OCI-LY1 (cell line): ENCODE measurements around the gene FBN1.

Source experiments
- H2AFZ ChIP-seq: fragments of 200-600 bp; sonication (generic), shearing (Covaris generic); 2 replicates; pipeline ENCODE4 v1.6.0; 2014; ENCODE audit warnings: antibody characterized with exemption, mild to moderate bottlenecking, low read length
- H3F3A ChIP-seq: fragments of 200-600 bp; sonication (generic), shearing (Covaris generic); 2 replicates; pipeline ENCODE4 v1.6.0; 2014; ENCODE audit warnings: mild to moderate bottlenecking, antibody characterized with exemption, low read length, moderate library complexity; ENCODE audit not compliant: insufficient read depth
- H3K27ac ChIP-seq: fragments of 200-600 bp; sonication (generic); 2 replicates; pipeline ENCODE4 v1.5.1; 2014; ENCODE audit warnings: low read length, mixed run types, mild to moderate bottlenecking, low read depth; ENCODE audit not compliant: poor library complexity, severe bottlenecking
- H3K27me3 ChIP-seq: fragments of 200-600 bp; sonication (generic); 2 replicates; pipeline ENCODE4 v1.6.0; 2014; ENCODE audit warnings: antibody characterized with exemption, mild to moderate bottlenecking, low read length, moderate library complexity; ENCODE audit not compliant: insufficient read depth
- H3K36me3 ChIP-seq: fragments of 200-600 bp; sonication (generic); 2 replicates; pipeline ENCODE4 v1.6.1; 2014; ENCODE audit warnings: mild to moderate bottlenecking, antibody characterized with exemption, low read length, moderate library complexity, mixed read lengths; ENCODE audit not compliant: insufficient read depth
- H3K4me1 ChIP-seq: fragments of 200-600 bp; sonication (generic); 2 replicates; pipeline ENCODE4 v1.5.1; 2014; ENCODE audit warnings: mild to moderate bottlenecking, low read length, moderate library complexity; ENCODE audit not compliant: insufficient read depth, severe bottlenecking
- H3K4me2 ChIP-seq: fragments of 200-600 bp; sonication (generic), shearing (Covaris generic); 2 replicates; pipeline ENCODE4 v1.6.1; 2014; ENCODE audit warnings: low read length
- H3K4me3 ChIP-seq: fragments of 200-600 bp; sonication (generic); 2 replicates; pipeline ENCODE4 v1.5.1; 2014; ENCODE audit warnings: low read length, low read depth, mild to moderate bottlenecking, mixed read lengths; ENCODE audit not compliant: poor library complexity, severe bottlenecking
- H3K79me2 ChIP-seq: fragments of 200-600 bp; shearing (Covaris generic); 2 replicates; pipeline ENCODE4 v1.6.1; 2016; ENCODE audit warnings: mixed run types, low read length, mixed read lengths; ENCODE audit not compliant: insufficient read depth
- H3K9ac ChIP-seq: fragments of 200-600 bp; sonication (generic), shearing (Covaris generic); 2 replicates; pipeline ENCODE4 v1.6.1; 2014; ENCODE audit warnings: mild to moderate bottlenecking, low read length, mixed read lengths
- H3K9me2 ChIP-seq: fragments of 200-600 bp; sonication (generic), shearing (Covaris generic); 2 replicates; pipeline ENCODE4 v1.6.1; 2014; ENCODE audit warnings: low read depth, mild to moderate bottlenecking, low read length, mixed read lengths
- H3K9me3 ChIP-seq: fragments of 200-600 bp; shearing (Covaris generic); 2 replicates; pipeline ENCODE4 v1.6.1; 2014; ENCODE audit warnings: low read length, mixed read lengths
- H4K20me1 ChIP-seq: fragments of 200-600 bp; sonication (generic), shearing (Covaris generic); 2 replicates; pipeline ENCODE4 v1.6.0; 2016; ENCODE audit warnings: mild to moderate bottlenecking, low read length; ENCODE audit not compliant: insufficient read depth
- EZH2 ChIP-seq: fragments of 200-600 bp; sonication (generic), shearing (Covaris generic); IDR thresholded peaks from 2 replicates; pipeline ENCODE4 v1.8.0; 2017; ENCODE audit warnings: borderline replicate concordance, mixed run types, mild to moderate bottlenecking, antibody characterized with exemption, low read length, moderate library complexity, mixed read lengths
- TF ChIP-seq, protein P1 (sequence below): fragments of 200-600 bp; sonication (generic), shearing (Covaris generic); IDR thresholded peaks from 2 replicates; pipeline ENCODE4 v1.5.1; 2017; ENCODE audit warnings: mild to moderate bottlenecking, antibody characterized with exemption, low read length, moderate library complexity, mixed read lengths

FBN1 gene

DNA sequence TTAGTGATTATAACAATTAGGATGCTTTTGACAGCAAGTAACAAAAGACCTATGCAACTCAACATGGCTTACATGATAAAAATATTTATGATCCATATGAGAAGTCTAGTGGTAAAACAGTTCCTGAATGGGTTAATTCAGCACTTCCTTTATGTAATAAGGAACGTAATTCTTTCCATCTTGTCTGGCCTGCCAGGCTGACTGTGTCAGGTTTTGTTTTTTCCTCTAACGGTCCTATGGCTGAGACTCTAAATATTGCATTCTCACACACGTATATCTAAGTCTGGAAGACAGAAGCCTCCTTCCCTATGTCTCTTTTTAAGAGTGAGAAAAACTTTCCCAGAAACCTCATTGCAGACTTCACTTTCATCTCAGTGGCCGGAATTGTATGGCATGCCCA, 263.6 kb downstream of the FBN1 start:
- no peak overlapping the region for H3K4me2 ChIP-seq
- no peaks in the 10 kb centered on the region for H3F3A ChIP-seq
- TF ChIP-seq, protein P1, sequence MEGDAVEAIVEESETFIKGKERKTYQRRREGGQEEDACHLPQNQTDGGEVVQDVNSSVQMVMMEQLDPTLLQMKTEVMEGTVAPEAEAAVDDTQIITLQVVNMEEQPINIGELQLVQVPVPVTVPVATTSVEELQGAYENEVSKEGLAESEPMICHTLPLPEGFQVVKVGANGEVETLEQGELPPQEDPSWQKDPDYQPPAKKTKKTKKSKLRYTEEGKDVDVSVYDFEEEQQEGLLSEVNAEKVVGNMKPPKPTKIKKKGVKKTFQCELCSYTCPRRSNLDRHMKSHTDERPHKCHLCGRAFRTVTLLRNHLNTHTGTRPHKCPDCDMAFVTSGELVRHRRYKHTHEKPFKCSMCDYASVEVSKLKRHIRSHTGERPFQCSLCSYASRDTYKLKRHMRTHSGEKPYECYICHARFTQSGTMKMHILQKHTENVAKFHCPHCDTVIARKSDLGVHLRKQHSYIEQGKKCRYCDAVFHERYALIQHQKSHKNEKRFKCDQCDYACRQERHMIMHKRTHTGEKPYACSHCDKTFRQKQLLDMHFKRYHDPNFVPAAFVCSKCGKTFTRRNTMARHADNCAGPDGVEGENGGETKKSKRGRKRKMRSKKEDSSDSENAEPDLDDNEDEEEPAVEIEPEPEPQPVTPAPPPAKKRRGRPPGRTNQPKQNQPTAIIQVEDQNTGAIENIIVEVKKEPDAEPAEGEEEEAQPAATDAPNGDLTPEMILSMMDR = no peak
- TF ChIP-seq EZH2 = no peak
- H3K27ac ChIP-seq = no peak overlapping the region
- H2AFZ ChIP-seq = no peak overlapping the region
- H3K9me2 ChIP-seq = 0 out of 2 replicates have a peak, but pooled peaks cover 2% of the 10 kb centered on the region
- H4K20me1 ChIP-seq = no peaks in the 10 kb centered on the region
- H3K4me1 ChIP-seq = no peaks in the 10 kb centered on the region
- no peaks in the 10 kb centered on the region for H3K9me3 ChIP-seq
- H3K27me3 ChIP-seq = no peaks in the 10 kb centered on the region
- no peak overlapping the region for H3K9ac ChIP-seq
- H3K36me3 ChIP-seq = no peaks in the 10 kb centered on the region
- H3K79me2 ChIP-seq = no peaks in the 10 kb centered on the region
- no peak overlapping the region for H3K4me3 ChIP-seq

DNA sequence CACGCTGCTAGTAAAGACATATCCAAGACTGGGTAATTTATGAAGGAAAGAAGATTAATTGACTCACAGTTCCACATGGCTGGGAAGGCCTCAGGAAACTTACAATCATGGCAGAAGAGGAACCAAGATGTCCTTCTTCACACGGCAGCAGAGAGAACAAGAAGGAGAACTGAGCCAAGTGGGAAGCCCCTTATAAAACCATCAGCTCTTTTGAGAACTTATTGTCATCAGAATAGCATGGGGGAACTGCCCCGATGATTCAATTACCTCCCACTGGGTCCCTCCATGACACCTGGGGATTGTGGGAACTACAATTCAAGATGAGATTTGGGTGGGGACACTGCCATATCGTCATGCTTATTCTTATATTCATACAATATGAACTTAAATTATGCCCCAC, 265.3 kb downstream of the FBN1 start:
- no peak overlapping the region for H3K9ac ChIP-seq
- H3K79me2 ChIP-seq = no peaks in the 10 kb centered on the region
- H3K9me2 ChIP-seq = 0 out of 2 replicates have a peak, but pooled peaks cover 2% of the 10 kb centered on the region
- H2AFZ ChIP-seq = no peak overlapping the region
- no peak overlapping the region for H3K4me3 ChIP-seq
- H3K9me3 ChIP-seq = no peaks in the 10 kb centered on the region
- H3K4me1 ChIP-seq = no peaks in the 10 kb centered on the region
- no peaks in the 10 kb centered on the region for H3K36me3 ChIP-seq
- no peak overlapping the region for H3K4me2 ChIP-seq
- H3K27ac ChIP-seq = no peak overlapping the region
- H3F3A ChIP-seq = no peaks in the 10 kb centered on the region
- H4K20me1 ChIP-seq = no peaks in the 10 kb centered on the region
- H3K27me3 ChIP-seq = no peaks in the 10 kb centered on the region
- no peak for TF ChIP-seq EZH2
- TF ChIP-seq, protein P1 = no peak

DNA sequence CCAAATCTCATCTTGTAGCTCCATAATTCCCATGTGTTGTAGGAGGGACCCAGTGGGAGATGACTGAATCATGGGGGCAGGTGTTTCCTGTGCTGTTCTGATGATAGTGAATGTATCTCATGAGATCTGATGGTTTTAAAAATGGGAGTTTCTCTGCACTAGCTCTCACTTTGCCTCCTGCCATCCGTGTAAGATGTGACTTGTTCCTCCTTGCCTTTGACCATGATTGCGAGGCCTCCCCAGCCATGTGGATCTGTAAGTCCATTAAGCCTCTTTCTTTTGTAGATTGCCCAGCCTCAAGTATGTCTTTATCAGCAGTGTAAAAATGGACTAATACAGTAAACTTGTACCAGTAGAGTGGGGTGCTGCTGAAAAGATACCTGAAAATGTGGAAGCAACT, 269.7 kb downstream of the FBN1 start:
- Histone ChIP-seq H3K4me2 (no peak overlapping the region), H3K4me1 (no peaks in the 10 kb centered on the region), H3K4me3 (no peak overlapping the region), H2AFZ (no peak overlapping the region), H3K79me2 (no peaks in the 10 kb centered on the region), H3K27ac (no peak overlapping the region), H3K9me2 (no peaks in the 10 kb centered on the region), H3K27me3 (no peaks in the 10 kb centered on the region), H3K36me3 (no peaks in the 10 kb centered on the region), H3K9ac (no peak overlapping the region), H4K20me1 (no peaks in the 10 kb centered on the region), H3F3A (no peaks in the 10 kb centered on the region), H3K9me3 (no peaks in the 10 kb centered on the region)
- TF ChIP-seq, protein P1 = no peak
- no peak for TF ChIP-seq EZH2
